Measurements from ENCODE around the gene GUCD1.

DNA sequence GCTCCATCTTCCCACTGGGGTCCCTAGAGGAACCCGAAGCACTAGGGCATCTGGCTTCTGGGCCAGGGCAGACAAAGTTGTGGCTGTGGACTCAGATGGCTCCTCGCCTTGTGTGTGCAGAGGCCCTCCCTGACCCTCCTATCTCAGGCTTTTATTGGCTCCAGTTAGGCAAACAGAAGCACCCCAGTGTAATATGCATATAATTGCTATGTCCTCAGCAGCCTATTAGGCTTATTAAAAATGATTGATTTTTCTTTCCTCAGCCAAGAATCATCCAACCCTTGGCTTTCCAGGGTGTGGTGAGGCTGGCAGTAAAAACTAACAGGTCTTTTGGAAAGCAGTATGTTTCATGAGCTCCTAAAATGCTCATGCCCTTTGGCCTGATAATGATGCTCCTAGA is 37.5 kb downstream of the GUCD1 start:
- TF ChIP-seq POLR2A (IDR thresholded peaks at IDR 0.05): no peak
- no peak for TF ChIP-seq CTCF (IDR thresholded peaks at IDR 0.05)
- TF ChIP-seq EP300 (IDR thresholded peaks at IDR 0.05; ENCODE audit: low read depth): no peak
- TF ChIP-seq POLR2AphosphoS5 (IDR thresholded peaks at IDR 0.05): no peak
